ENCODE data around the gene CDC20.

DNA sequence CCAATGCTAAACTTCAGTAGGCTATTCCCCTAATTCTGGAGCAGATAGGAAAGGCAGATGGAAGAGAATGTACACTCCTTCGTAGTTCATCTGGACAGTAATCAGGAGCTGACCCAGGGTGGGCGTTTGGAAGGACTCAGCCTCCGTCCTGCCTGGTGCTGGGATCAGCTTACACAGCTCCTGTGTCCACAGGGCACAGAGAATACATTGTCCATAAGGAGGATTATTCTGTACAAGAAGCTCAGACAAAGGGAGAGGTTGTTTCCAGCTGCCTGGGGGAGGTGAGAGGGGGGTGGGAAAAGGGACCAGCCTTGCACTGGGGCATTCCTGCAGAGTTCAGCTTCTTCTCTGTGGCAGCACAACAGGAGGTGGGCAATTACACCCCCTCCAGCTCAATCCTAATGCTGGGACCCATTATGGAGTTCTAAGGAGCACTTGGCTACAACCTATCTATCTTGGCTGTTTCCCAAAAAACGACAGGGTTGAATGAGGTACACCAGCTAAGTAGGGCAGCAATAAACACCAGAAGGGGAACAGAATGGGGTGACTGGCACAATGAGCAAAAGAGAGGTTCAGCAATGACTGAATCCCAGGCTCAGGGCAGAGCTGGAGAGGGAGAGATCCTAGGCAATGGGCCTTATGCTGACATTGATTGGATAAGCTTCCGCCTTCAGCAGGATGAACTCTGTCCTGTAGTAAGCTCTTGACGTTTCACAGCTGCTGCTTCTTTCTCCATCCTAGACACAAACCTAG is 23.4 kb downstream of the CDC20 start:
- TF ChIP-seq, protein P1, sequence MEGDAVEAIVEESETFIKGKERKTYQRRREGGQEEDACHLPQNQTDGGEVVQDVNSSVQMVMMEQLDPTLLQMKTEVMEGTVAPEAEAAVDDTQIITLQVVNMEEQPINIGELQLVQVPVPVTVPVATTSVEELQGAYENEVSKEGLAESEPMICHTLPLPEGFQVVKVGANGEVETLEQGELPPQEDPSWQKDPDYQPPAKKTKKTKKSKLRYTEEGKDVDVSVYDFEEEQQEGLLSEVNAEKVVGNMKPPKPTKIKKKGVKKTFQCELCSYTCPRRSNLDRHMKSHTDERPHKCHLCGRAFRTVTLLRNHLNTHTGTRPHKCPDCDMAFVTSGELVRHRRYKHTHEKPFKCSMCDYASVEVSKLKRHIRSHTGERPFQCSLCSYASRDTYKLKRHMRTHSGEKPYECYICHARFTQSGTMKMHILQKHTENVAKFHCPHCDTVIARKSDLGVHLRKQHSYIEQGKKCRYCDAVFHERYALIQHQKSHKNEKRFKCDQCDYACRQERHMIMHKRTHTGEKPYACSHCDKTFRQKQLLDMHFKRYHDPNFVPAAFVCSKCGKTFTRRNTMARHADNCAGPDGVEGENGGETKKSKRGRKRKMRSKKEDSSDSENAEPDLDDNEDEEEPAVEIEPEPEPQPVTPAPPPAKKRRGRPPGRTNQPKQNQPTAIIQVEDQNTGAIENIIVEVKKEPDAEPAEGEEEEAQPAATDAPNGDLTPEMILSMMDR (IDR thresholded peaks at IDR 0.05), result no peak
- TF ChIP-seq POLR2AphosphoS5 (IDR thresholded peaks at IDR 0.05) (no peak), POLR2A (IDR thresholded peaks at IDR 0.05) (no peak)

Measured in upper lobe of left lung (tissue), 4 donors.